Fibroblast of the aortic adventitia (primary cell): Measurements from ENCODE around the gene SULT2B1. TPM values are rescaled to one million over a fixed set of nuclear protein-coding genes. Genes with fewer than 3 reads are reported as not detected.

Source experiments
- DNase-seq: peaks from one replicate; pipeline ENCODE4 v3.0.0-alpha.2; 2010; ENCODE audit warnings: low read depth
- H3K4me3 ChIP-seq: 2 replicates; pipeline ENCODE4 v1.5.1; 2011; ENCODE audit warnings: low read depth, mild to moderate bottlenecking, control low read depth, low read length, moderate library complexity
- CTCF ChIP-seq: IDR thresholded peaks from 2 replicates; pipeline ENCODE4 v1.5.1; 2011; ENCODE audit warnings: mild to moderate bottlenecking, low read length, control low read depth, inconsistent platforms; ENCODE audit not compliant: insufficient read depth
- total RNA-seq: library from RNA; depleted of rRNA; stranded (reverse); fragments of >200 nt; gene quantifications from 2 replicates; pipeline ENCODE4 v1.2.3, GENCODE V29; 2012; ENCODE audit warnings: low replicate concordance

The SULT2B1 gene
- total RNA-seq, 1 donor: not detected

GRCh38 chr19:48618278-48618915 is 66.4 kb downstream of the SULT2B1 start:
- peak overlapping the region; percentile 79 for H3K4me3 ChIP-seq
- no peak for TF ChIP-seq CTCF
- no peak for DNase-seq

GRCh38 chr19:48618916-48619691 is 67.1 kb downstream of the SULT2B1 start, which contains the start of the genes RPL18 and SPHK2:
Gene RPL18, minus strand, starts transcription at chr19:48619178. Its CDS starts 35 bp downstream, at chr19:48619143.
Gene SPHK2, plus strand, starts transcription at chr19:48619506. Its CDS starts 1,009 bp downstream, at chr19:48620515.
- H3K4me3 ChIP-seq: peak within 1 kb of the TSS; percentile 79
- TF ChIP-seq CTCF: no peak
- peak; percentile 100 for DNase-seq

- TF ChIP-seq CTCF: no peak
- DNase-seq: no peak
- peak overlapping the region; percentile 74 for H3K4me3 ChIP-seq
Observed at GRCh38 chr19:48619692-48620585, 68.0 kb downstream of the SULT2B1 start.

GRCh38 chr19:48623556-48624066 is 71.6 kb downstream of the SULT2B1 start:
- TF ChIP-seq CTCF: no peak
- no peak for DNase-seq
- H3K4me3 ChIP-seq: peak overlapping the region; percentile 60

- no peak for TF ChIP-seq CTCF
- peak overlapping the region; percentile 72 for H3K4me3 ChIP-seq
- peak; percentile 96 for DNase-seq
Observed at GRCh38 chr19:48624067-48624594, 72.2 kb downstream of the SULT2B1 start.
